NCI-H69 (cell line): ENCODE results near the gene SLC25A48.
"Not testable (repeated sequence)": the region's sequence is repeated elsewhere in the genome, so short reads cannot be mapped to it uniquely, and the experiment has no call there.

Source experiments
- DNase-seq: peaks from one replicate; lab custom pipeline; 2025; lab: John Stamatoyannopoulos, UW

SLC25A48 gene

DNA sequence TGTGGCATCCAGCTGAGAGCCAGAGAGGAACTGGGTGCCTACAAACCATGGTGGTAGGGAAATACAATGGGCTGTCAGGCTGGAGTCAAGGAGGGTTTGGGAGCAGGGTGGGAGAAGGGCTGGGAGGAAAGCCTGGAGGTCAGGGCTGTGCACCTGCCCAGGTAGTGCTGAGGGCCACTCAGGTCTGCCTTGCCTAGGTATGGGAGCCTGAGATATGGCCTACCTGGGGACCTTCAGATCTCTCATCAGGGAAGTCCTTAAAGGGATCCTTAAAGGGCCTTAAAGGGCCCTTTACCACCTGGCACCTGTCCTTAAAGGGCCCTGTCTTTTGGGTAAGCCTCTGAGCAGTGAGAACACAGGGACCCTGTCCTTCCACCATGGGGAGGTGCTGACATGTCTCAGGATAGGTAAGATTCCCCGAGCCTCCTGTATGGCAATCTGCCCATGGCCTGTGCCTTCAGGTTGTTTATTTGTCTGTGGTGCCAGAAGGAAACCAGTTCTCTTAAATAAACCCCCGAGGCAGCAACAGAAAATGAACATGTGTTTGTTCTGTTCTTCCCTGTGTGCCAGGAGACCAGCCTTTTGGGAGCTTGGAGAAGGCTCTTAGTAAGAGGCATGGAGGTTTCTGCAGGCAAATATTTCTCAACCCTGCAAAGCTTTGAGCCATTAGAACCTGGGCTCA, 23.3 kb downstream of the SLC25A48 start:
- peak; percentile 19 for DNase-seq

GRCh38 chr5:135859186-135859585, 24.7 kb downstream of the SLC25A48 start:
- not testable (repeated sequence) for DNase-seq

GRCh38 chr5:135859641-135860040, 25.2 kb downstream of the SLC25A48 start:
- no peak for DNase-seq

DNA sequence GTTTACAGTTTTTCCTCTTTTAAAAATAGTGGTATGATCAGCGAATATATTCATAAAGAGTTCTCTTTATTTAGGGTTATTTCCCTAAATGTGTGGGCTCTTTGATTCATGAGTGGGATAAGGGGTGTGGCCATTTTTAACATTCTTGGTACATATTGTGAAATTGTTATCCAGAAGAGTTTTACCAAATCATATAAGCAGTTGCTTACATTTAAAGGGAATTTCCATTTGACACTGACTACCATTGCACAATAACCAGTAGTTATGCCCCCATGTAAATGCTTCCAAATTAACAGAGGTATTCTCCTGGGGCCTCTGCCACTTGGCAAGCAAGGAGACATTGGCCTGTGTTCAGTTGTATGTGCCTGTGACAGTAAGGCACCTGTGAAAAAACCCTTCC, 27.2 kb downstream of the SLC25A48 start:
- no peak for DNase-seq

GRCh38 chr5:135862086-135862485, 27.6 kb downstream of the SLC25A48 start:
- DNase-seq = no peak

GRCh38 chr5:135862744-135863143, 28.3 kb downstream of the SLC25A48 start:
- DNase-seq = no peak

DNA sequence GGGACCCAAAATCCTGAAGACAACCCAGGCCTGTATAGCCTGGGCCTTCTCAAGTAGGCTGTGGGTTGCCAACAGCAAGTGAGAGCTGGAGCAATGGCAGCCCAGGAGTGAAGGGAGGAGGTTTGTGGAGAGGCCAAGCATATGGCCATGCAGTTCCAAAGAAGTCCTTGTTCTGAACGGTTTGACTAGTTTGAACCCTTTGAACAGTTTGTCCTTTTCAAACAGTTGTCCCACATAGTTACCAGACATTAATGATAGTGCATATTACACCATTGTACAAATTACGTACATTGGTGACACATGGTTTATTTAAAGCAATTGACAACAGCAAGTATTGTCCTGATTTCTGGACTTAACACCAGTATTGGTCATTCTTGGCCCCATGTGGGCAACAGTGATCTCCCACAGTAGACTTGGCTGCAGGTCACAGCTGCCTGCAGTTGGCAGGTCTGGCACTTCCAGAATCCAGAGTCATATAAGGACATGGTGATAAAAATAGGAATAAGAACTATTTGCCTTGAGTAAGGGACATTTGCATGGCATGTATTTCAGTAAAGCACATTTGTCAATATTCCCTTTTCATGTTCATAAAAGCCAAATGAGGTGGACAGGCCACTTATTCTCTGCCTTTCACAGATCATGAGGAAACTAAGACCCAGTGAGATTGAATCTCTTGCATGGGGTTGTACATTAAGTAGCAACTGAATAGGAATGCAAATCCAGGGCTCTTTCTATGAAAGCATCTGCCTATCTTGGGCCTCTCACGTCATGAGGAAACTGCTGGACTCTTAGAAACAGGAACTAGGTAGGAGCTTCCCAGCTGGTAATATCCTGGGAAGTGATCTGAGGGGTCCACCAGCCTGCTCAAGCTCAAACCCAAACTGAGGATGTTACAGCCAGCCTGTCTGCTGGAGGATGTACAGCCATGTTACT, 30.3 kb downstream of the SLC25A48 start:
- DNase-seq = no peak

DNA sequence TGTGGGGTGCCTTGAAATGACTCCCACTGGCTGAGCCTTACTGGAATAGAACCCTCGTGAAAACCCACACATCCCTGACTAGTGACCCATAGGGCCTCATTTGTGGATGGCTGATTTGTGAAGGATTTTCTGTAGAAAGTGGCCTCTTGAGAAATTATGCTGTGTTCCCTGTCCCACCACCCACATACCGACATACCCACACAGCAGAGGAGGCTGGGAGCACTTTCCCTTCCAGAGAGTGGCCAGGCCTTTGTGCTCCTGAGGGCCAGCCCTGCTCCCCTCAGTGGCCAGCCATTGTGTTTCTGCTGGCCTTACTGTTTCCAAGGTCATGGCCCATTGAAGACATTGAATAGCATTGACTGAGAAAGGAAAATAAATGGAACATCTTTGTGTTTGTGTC, 31.6 kb downstream of the SLC25A48 start:
- DNase-seq = no peak

DNA sequence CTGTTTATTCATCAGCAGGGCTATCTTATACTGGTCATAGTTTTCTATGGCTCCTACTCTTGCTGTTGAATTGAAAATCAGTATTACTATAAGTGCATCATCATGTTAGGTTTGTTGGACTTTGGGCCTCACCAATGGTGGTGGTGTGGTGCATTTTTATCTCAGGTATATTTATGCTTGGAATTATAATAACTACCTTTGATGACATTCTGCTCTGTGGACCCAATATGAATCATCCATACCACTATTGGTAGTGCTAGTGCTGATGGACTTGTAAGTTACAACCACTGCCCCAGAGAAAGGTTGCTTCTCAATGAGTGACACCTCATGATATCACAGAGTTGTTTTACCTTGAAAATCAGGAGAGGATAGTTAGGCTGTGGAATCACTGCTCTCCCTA, 33.1 kb downstream of the SLC25A48 start:
- no peak for DNase-seq

- DNase-seq = no peak
Observed at GRCh38 chr5:135868681-135869080, 34.2 kb downstream of the SLC25A48 start.

GRCh38 chr5:135869276-135869675, 34.8 kb downstream of the SLC25A48 start:
- no peak for DNase-seq

DNA sequence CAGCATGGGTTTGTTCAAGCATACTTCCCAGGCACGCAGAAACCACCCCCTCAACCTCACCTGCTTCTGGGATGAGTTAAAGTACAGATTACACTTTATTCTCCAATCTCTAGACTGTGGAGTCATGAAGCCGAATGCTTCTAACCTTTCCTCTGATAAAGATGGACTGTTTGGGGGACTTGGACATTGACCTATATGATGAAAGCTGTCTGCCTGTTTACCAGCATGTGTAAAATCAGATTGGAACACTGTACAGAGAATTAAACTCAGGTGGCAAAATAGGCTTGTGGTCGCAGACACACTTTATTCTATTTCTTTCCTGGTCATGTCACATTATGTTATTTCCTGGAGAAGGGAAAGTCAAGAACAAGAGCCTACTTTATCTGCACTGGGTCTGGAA, 35.5 kb downstream of the SLC25A48 start:
- DNase-seq = no peak

GRCh38 chr5:135871268-135871915, 36.9 kb downstream of the SLC25A48 start:
- no peak for DNase-seq

DNA sequence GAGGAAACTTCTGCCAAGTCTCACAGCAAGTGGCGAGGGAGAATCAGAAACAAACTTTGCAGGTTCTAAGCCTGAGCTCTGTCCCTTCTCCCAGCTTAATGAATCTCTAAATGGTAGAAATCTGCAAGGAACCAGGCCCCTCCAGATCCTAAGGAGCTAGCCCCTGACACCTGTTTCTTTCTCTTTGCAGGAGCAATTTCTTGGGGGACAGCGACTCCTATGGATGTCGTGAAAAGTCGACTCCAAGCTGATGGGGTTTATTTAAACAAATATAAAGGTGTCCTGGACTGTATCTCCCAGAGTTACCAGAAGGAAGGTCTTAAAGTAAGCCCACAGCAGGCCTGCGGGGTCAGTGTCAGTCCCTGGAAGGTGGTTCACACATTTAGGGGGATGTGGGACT, 39.4 kb downstream of the SLC25A48 start:
- no peak for DNase-seq

DNA sequence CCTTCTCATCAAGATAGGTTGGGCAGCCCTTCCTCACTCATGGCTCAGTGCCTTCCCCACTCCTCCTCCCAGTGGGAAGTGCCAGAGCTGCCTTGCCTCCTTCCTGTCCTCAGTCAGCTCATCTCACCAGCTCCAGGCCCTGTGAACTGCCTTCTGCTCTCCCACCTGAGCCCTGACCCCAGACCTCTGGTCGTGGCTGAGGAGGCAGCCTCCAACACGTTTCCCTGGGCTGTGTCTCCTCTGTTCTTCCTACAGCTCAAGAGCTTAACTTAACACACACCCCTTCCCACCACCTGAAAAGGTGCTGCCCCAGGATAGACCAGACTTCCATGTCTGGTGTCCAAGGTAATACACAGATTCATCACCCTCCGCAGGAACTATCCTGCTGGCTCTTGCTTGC, 40.0 kb downstream of the SLC25A48 start:
- DNase-seq = no peak

GRCh38 chr5:135875567-135875966, 41.1 kb downstream of the SLC25A48 start:
- no peak for DNase-seq

DNA sequence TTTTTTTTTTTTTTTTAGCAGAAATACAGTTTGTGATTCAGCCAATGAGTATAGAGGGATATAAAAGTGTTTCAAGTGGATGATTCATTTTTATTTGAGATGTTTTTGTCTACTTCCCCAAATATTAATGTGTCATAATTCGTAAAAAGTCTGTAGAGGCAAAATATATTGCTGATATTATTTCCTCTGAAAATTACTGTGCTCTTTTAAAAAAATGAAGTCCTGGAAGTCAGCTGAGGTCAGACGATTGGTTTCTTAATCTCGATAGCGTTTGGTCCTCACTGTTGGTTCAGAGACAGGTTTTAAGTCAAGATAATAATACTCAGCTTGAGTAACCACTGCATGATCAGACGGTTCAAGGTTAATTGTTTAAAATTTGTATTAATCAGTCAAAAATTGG, 41.7 kb downstream of the SLC25A48 start:
- no peak for DNase-seq

GRCh38 chr5:135877570-135878155, 43.2 kb downstream of the SLC25A48 start:
- DNase-seq = no peak

GRCh38 chr5:135878156-135878620, 43.7 kb downstream of the SLC25A48 start:
- no peak for DNase-seq

GRCh38 chr5:135879591-135879990, 45.1 kb downstream of the SLC25A48 start:
- DNase-seq = no peak

DNA sequence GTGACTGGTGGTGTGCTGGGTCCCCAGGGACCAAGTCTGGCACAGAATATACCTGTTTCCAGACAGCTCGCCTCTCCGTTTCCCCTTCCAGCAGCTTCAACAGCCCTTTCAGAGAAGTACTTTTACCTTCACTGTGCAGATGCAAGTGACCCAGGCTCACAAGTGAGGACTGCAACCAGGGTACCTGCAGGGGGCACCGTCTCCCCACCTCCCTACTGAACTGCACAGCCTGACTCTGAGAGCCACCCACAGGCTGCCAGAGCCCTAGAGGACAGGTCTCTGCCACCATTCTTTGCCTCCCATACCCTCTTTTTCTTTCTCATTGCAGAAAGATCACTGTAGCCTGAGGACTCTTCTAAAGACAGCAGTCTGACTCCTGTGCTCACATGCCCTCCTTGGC, 45.8 kb downstream of the SLC25A48 start:
- peak; percentile 8 for DNase-seq

DNA sequence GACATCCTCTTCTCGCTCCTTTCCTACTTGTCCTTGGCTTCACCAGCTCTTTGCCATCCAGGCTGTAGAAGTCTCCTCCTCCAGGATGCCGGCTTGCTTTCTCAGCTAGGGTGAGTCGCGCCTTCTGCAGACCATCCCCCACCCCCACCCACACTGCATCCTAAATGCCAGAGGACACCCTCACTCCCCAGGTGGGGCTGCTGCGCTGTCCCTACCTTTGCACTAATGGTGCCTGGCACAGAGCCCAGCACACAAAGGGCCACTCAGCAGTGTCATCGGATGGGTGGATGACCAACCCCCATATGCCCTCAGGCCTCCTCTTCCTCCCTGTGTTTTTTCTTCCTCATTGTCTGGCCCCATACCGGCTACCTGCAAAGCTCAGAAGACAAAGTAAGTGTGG, 46.3 kb downstream of the SLC25A48 start:
- peak; percentile 83 for DNase-seq
